ENCODE results near the gene TRHDE.

The TRHDE gene

DNA sequence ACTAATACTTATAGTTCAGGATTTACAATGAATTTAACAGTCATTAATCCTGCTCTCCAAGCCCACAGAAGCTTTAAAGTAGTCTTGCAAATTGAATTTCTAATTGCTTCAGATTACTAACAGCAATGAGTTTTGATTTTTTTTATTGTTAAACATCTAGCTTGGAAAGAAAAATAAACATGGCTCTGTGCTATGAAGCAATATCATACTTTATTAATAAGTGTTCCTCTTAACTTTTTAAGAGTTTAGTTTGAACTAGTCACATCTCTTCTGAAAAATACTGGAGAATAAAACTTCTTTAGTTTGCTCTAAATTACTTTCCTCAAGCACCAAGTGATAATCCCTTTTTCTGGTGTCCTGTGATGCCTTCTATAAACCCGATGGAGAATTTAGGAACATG is 250.2 kb downstream of the TRHDE start:
- DNase-seq (ENCODE audit: low spot score) = no peak

DNA sequence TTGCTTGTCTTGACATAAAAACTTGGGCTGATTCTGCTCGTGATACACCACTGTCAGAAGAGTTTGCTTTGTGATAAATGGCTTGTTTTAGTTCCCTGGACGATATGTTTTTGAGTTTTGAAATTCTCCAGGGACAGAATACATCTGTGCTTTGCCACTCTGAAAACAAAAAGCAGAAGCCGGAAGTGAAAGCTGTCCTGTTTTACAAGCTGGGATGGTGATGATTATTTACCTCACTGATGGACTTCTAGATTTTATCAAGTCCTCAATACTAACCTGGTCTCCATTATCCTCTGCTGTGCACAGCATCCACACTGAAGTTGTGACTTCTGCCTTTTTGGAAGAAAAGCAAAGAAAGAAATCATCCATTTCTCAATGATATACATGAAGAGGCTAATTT is 251.6 kb downstream of the TRHDE start:
- DNase-seq (ENCODE audit: low spot score) = no peak

DNA sequence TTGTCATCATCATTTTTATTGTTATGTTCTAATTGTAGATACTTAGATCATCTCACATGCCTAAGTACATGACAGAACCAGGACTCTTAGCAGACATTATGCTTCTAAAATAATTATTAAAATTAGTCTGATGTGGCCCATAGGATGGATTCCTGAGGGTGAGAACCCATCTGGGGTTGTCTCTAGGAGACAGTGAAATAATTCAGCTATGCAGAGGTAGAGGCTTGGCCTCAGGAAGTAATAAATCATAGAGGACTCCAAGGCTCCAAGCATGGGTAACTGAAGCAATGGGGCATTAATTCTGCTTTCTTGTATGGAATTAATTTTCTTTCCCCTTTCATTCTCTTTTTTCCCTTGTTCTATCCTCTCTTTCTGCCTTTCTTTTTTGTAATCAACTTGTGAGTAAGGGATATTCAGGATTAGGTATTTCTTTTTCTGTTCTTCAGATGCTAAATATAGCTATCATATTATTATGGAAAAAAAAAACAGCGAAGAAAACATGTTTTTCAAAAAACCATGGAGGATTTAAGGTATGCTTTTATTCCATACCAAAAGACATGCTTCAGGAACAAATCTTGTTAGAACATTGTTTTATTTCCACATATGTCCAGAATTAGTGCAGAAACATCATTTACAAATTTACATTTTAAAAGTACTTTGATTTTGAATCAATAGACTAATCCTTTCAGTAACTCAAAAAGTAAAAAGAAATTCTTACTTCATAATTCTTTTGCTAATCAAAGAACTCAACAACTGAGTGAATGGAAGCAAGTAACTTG is 263.2 kb downstream of the TRHDE start:
- no peak for DNase-seq (ENCODE audit: low spot score)

DNA sequence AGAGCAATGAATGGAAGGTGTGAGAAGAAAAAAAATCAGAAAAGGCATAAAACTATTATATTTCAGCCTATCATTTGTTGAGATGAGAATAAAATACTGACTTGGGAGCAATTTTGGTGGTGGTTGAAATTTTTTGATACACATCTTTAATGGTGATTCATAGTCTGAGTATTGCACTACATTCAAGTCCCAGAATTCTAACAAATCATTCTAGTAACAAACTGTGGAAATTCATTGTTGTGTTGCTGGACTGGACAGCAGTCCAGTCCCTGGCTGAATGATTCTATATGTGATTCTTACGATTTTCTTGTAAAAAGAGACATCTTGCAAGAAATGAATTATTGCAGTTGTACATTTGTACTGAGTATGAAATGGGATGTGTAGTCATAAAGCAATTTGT is 268.6 kb downstream of the TRHDE start:
- no peak for DNase-seq (ENCODE audit: low spot score)

DNA sequence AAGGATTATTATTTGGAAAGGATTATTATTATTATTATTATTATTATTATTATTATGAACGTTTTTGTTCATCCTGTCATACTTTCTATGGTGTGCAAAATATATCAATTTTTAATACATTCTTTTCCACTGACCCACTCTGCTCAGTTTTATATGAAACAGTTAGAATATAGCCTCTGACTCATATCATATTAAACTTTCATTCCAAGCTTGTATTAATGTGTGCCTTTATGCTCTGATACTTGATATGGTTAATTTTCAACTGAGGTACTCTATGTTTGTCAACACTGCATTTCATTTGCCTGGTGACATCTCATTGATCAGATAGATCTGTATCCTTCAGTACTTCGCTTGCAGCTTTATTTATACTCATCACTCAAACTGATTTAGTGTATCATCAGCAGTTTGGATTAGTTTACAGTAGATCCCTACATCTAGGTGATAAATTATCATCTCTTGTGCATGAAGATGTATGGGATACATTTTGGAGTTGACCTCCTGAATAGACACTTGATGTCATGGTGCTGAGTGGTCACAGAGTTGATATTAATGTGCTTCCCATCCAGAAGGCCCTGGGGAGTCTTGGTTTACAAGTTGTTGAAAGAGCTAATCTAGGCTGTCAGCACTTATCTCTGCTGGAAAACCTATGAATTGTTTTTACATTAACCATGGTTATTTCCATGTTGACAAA is 271.8 kb downstream of the TRHDE start:
- DNase-seq (ENCODE audit: low spot score) = no peak

- no peak for DNase-seq (ENCODE audit: low spot score)
Observed at GRCh38 chr12:72546106-72546505, 273.9 kb downstream of the TRHDE start.

- no peak for DNase-seq (ENCODE audit: low spot score)
Observed at GRCh38 chr12:72547573-72547972, 275.4 kb downstream of the TRHDE start.

- no peak for DNase-seq (ENCODE audit: low spot score)
Observed at GRCh38 chr12:72549184-72549583, 277.0 kb downstream of the TRHDE start.

GRCh38 chr12:72560003-72560769 is 288.0 kb downstream of the TRHDE start:
- no peak for DNase-seq (ENCODE audit: low spot score)

DNA sequence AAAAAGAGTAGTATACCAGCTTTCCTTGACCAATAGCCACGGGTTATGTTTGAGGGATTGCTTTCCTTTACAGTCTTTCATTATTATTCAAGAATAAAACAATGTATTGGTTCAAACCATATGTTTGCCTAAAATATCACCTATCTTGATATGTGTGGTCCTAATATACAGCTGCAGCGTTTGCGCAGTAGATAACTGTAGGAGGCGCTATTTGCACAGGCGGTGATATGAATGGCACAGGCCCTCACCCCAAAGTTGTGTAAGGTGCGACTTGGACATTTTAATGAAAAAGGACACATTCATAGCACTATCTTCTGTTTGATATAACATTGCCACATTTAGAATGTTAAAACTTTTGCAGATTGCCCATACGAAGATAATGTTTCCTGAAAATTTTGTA is 298.4 kb downstream of the TRHDE start:
- peak; percentile 8 for DNase-seq (ENCODE audit: low spot score)

- DNase-seq (ENCODE audit: low spot score) = no peak
Observed at GRCh38 chr12:72574138-72574537, 302.0 kb downstream of the TRHDE start.

- DNase-seq (ENCODE audit: low spot score) = no peak
Observed at GRCh38 chr12:72578327-72578726, 306.2 kb downstream of the TRHDE start.

GRCh38 chr12:72586456-72586855 is 314.3 kb downstream of the TRHDE start:
- no peak for DNase-seq (ENCODE audit: low spot score)

GRCh38 chr12:72602581-72602980 is 330.4 kb downstream of the TRHDE start:
- DNase-seq (ENCODE audit: low spot score) = no peak

- no peak for DNase-seq (ENCODE audit: low spot score)
Observed at GRCh38 chr12:72605975-72606374, 333.8 kb downstream of the TRHDE start.

- DNase-seq (ENCODE audit: low spot score) = no peak
Observed at GRCh38 chr12:72610342-72610741, 338.2 kb downstream of the TRHDE start.

DNA sequence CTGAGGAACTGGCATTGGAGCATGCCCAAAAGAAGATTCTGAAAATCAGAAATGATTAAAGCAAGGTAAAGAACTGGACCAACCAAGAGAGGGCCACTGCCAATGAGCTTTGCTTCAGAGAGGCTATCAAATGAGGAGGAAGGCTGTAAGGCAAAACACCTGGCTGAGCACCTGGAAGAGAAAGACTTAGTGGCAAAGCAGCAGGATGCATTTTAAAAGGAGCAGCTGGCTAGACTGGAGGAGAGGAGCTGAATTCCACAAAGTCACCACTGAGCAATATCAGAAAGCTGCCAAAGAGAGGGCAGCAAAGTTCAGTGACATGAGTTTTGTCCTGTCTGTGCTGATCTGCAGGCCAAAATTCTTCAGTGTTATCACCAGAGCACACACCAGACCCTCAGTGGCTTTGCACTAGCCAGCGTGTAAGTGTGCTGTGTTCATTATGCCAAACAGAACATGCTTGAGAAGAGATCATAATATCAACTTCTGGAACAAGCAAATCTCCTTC is 338.7 kb downstream of the TRHDE start:
- DNase-seq (ENCODE audit: low spot score) = no peak

GRCh38 chr12:72612171-72612570 is 340.0 kb downstream of the TRHDE start:
- DNase-seq (ENCODE audit: low spot score) = no peak

DNA sequence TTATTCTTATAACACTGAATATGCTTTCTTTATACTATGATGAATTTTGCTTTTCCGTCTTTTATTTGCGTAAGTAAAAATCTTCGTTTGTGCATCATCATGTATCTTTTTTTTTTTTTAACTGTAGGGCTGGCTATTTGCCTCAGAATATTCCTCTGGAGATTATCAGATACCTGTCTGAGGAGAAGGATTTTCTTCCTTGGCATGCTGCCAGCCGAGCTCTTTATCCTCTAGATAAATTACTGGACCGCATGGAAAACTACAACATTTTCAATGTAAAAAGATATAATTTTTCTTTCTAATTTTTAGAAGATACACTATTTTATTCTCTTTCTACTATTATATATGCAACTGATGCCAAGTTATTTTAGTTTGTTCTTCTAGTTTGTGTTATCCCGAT is 346.6 kb downstream of the TRHDE start:
- no peak for DNase-seq (ENCODE audit: low spot score)

DNA sequence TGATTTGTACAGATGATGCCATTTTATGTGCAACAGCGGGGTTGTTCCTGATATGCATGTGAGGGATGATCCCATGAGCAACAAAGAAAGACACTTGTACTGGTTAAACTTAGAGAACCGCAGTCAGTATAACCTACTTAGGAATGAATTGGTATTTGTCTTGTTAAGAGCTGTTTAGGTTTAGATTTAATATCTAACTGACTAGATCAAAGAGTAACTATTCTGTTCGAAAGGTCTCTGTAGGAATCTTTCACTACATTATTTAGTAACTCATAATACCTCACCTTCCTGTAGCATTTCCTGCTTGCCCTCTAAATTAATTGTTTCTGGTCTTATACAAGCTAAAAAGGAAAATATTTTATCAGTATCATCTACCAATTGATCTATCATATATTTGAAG is 350.4 kb downstream of the TRHDE start:
- DNase-seq (ENCODE audit: low spot score) = no peak

- no peak for DNase-seq (ENCODE audit: low spot score)
Observed at GRCh38 chr12:72631926-72632685, 359.9 kb downstream of the TRHDE start.

- no peak for DNase-seq (ENCODE audit: low spot score)
Observed at GRCh38 chr12:72642706-72643105, 370.5 kb downstream of the TRHDE start.

Measured in HuH-7 (cell line).